HG02938 (cell line): ENCODE measurements around the gene GAL.

Experiments
- ATAC-seq: cut with Tn5 transposase; IDR thresholded peaks from one replicate; pipeline ENCODE4 v1.9.1; 2021; ENCODE audit warnings: mild to moderate bottlenecking, moderate library complexity; ENCODE audit not compliant: unreplicated experiment

Gene GAL

DNA sequence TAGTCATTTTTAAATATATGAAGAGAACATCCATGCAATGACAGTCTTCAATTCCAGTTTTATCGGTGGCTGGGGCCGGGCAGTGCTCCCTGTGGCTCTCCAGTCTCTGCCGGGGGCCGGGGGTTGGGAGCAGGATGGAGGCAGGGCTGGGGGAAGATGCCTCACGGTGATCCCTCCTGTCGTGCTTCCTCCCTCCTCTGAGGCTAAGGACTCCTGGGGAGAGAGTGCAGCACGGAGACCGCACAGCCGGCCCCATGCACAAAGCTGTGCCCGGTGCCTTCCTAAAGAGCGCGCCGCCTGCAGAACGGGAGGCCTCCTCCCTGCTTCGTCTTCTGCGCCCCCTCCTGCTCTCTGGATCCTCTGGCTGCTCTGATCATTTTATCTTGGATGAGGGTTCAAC lies 20.5 kb downstream of the GAL start:
- ATAC-seq = no peak

DNA sequence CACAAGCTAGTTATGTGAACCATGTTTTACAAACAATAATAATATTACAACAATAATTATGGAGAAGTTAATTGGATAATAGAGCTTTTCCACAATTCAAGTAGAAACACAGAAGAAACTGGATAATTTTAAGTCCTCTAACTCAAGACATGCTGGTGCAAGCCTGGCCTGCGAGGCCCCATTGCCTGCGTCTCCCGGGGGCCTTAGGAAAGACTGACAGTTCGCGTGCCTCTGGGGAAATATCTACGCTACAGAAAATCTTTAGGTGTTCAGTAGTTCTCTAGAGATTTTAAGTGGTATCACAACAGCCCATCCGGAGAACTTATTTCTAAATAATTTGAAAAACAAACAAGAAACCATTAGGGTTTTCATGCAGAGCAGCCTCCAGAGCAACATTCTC lies 23.2 kb downstream of the GAL start:
- ATAC-seq = no peak

- ATAC-seq = no peak
Observed at GRCh38 chr11:68709062-68709461, 24.7 kb downstream of the GAL start.

GRCh38 chr11:68710409-68710808 lies 26.1 kb downstream of the GAL start:
- no peak for ATAC-seq

- ATAC-seq = no peak
Observed at GRCh38 chr11:68711114-68711513, 26.8 kb downstream of the GAL start.

- ATAC-seq = no peak
Observed at GRCh38 chr11:68714060-68714856, 29.9 kb downstream of the GAL start.

DNA sequence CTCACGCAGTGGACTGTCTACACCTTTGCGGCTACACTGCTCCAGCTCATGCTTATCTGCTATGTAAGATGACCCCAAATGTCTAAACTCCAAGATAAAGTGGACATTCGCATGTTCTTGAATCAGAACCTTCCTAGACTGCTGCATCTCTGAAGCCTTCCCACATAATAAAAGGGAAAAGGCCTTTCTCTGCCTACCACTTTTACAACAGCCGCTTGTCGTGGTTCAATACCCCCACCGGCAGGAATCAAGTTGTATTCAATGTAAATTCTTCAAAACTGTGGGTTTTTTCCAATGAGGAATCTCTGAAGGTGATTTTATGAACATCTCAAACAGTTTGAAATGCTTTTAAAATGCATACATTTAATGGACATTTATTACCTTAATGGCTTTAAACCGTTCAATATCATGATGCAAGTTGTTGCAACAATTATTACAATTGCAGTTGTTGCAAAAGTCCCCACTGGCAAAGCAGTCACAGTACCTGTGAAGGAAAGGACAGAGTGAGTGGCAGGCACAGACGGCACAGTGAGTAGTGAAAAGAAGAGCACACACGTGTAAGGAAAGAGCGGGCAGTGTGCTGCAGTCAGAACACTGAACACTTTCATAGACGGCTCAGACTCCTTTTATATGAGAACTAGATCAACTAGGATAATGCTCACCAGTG lies 31.2 kb downstream of the GAL start:
- ATAC-seq = no peak

DNA sequence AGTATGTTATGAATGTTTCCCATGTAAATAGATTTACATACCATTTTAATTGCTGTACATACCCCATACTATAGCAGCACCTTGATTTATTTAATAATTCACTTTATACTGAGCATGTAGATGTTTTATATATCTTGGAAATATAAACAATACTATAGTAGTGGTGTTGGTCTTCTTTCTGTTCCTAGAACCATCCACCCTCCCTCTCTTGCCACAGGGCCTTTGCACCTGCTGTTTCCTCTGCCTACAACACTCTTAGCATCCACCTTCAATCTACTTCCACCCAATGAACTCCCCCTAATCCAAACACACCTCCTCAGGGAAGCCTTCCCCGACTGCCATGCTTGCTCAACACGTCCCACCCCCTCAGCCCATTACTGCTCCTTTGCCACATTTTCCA lies 36.7 kb downstream of the GAL start:
- ATAC-seq = no peak

DNA sequence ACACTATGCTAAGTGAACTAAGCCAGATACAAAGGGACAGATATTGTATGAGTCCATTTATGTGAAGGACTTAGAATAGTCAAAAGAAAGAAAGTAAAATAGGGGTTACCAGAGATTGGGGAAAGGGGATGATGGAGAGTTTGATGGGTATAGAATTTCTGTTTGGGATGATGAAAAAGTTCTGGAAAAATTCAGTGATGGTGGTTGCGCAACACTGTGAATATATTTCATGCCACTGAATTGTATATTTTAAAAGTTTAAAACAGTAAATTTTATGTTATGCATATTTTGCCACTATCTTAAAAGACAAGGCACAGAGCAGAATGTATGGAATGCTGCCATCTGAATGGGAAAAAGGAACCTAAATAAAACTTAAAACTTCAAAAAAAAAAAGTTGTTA lies 37.8 kb downstream of the GAL start:
- no peak for ATAC-seq

- ATAC-seq = no peak
Observed at GRCh38 chr11:68724293-68724692, 39.9 kb downstream of the GAL start.

- no peak for ATAC-seq
Observed at GRCh38 chr11:68727783-68728182, 43.4 kb downstream of the GAL start.

GRCh38 chr11:68734111-68734510 lies 49.8 kb downstream of the GAL start:
- ATAC-seq = no peak

- no peak for ATAC-seq
Observed at GRCh38 chr11:68735125-68735524, 50.8 kb downstream of the GAL start.

DNA sequence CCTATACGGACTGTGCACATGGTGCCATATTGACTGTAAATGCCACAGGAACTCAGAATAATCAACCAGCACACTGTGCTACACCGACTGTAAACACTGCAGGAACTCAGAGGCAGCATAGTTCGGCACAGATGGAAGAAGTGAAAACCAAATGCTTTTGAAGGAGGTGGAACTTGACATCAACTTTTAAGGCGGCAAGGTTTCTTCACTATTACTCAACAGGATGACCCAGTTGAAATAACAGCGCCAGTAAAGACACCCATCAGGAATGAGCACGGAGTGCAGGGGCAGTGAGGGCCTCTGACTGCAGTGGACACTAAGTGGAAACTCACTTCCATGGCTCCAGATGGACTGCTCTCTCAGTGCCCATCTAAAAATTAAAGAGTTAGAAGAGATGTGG lies 51.3 kb downstream of the GAL start:
- no peak for ATAC-seq
